SU-DHL-6 (cell line): ENCODE data around the gene NPAS1.

Experiments
- CTCF ChIP-seq: fragments of 200-600 bp; sonication (generic); IDR thresholded peaks from one replicate; pipeline ENCODE4 v1.5.1; 2017; ENCODE audit warnings: antibody characterized with exemption, mild to moderate bottlenecking, low read length, moderate library complexity; ENCODE audit not compliant: insufficient read depth, poor library complexity, severe bottlenecking
- EZH2phosphoT487 ChIP-seq: fragments of 200-600 bp; sonication (generic), shearing (Covaris generic); conservative IDR thresholded peaks from 2 replicates; pipeline ENCODE4 v1.6.1; 2018; ENCODE audit warnings: mild to moderate bottlenecking, antibody characterized with exemption, low read length, moderate library complexity, mixed read lengths

DNA sequence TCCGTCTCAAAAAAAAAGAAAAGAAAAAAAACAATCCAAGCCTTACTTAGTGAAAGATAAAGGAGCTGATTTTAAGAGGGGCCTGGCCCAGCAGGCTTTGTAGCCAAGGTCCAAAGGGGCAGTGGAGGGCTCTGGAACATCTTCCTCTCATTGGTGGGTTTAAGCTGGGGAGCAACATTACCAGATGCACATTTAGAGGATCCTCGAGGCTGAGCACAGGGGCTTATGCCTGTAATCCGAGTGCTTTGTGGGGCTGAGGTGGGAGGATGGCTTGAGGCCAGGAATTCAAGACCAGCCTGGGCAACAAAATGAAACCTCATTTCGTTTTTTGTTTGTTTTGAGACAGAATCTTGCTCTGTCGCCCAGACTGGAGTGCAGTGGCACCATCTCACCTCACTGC lies 36.8 kb downstream of the NPAS1 start:
- TF ChIP-seq CTCF (no peak), EZH2phosphoT487 (no peak)
